ENCODE data around the gene FAM171A1. TPM values are rescaled to one million over a fixed set of nuclear protein-coding genes. Genes with fewer than 3 reads are reported as not detected.

FAM171A1 gene
- polyA plus RNA-seq, 1 of the 3 experiments (the other 2 are of a cell fraction), result 26.3 TPM

GRCh38 chr10:15379078-15379477, 8.0 kb upstream of the FAM171A1 start:
- 78% methylated on average over 5 of the region's 5 CpGs for WGBS (ENCODE audit: low lambda C conversion rate)
- Histone ChIP-seq H3K79me2 (ENCODE audit: insufficient read depth) (no peaks in the 10 kb centered on the region), H3K9me3 (no peaks in the 10 kb centered on the region), H3K27ac (ENCODE audit: low read depth in 2 of 2, low read length in 1 of 2) (no peak overlapping the region), H3K4me1 (ENCODE audit: control insufficient read depth in 1 of 2, insufficient read depth in 2 of 2, low read depth in 1 of 2, low read length in 1 of 2) (no peaks in the 10 kb centered on the region), H4K20me1 (ENCODE audit: insufficient read depth) (no peaks in the 10 kb centered on the region), H3K36me3 (replicated peaks in 1 of 2; ENCODE audit: control insufficient read depth in 1 of 2, insufficient read depth in 2 of 2, low read length in 1 of 2) (no peaks in the 10 kb centered on the region), H3K4me2 (no peak overlapping the region), H3F3A (replicated peaks; ENCODE audit: insufficient read depth) (no peaks in the 10 kb centered on the region), H3K27me3 (ENCODE audit: insufficient read depth) (no peaks in the 10 kb centered on the region), H3K9me2 (no peaks in the 10 kb centered on the region), H3K4me3 (ENCODE audit: low read depth in 2 of 2, low read length in 1 of 2) (no peak overlapping the region), H3K9ac (no peak overlapping the region), H2AFZ (ENCODE audit: low read depth) (no peak overlapping the region)
- TF ChIP-seq USF1 (IDR thresholded peaks at IDR 0.05; ENCODE audit: borderline replicate concordance, low read depth) (no peak), GATA2 (CRISPR knock-in tag; IDR thresholded peaks at IDR 0.05) (no peak), YY1 (IDR thresholded peaks at IDR 0.05; ENCODE audit: low read depth) (no peak), TEAD4 (IDR thresholded peaks at IDR 0.05; ENCODE audit: borderline replicate concordance, insufficient read depth) (no peak), CTCF (IDR thresholded peaks at IDR 0.05) (no peak), MAX (IDR thresholded peaks at IDR 0.05; ENCODE audit: low read depth) (no peak), SMC3 (IDR thresholded peaks at IDR 0.05; ENCODE audit: low read depth, low read length) (no peak), FOXJ3 (CRISPR knock-in tag; IDR thresholded peaks at IDR 0.05) (no peak), POLR2AphosphoS5 (IDR thresholded peaks at IDR 0.05; ENCODE audit: low read depth, low read length) (no peak)
- DNase-seq, result no peak
- ChIA-PET POLR2A (no interaction called here), CTCF (interaction anchor here (1.2 kb wide), 1 partner anchor 10 kb away, joined by 3 read pairs; no protein-coding TSS in a partner anchor)

- Histone ChIP-seq H3K4me1 (ENCODE audit: control insufficient read depth in 1 of 2, insufficient read depth in 2 of 2, low read depth in 1 of 2, low read length in 1 of 2) (no peaks in the 10 kb centered on the region), H3K36me3 (replicated peaks in 1 of 2; ENCODE audit: control insufficient read depth in 1 of 2, insufficient read depth in 2 of 2, low read length in 1 of 2) (no peaks in the 10 kb centered on the region), H3K9ac (no peak overlapping the region), H3K27ac (ENCODE audit: low read depth in 2 of 2, low read length in 1 of 2) (no peak overlapping the region), H2AFZ (ENCODE audit: low read depth) (no peak overlapping the region), H3K79me2 (ENCODE audit: insufficient read depth) (no peaks in the 10 kb centered on the region), H3K9me3 (no peaks in the 10 kb centered on the region), H3F3A (replicated peaks; ENCODE audit: insufficient read depth) (no peaks in the 10 kb centered on the region), H3K9me2 (no peaks in the 10 kb centered on the region), H3K4me3 (ENCODE audit: low read depth in 2 of 2, low read length in 1 of 2) (no peak overlapping the region), H3K27me3 (ENCODE audit: insufficient read depth) (no peaks in the 10 kb centered on the region), H3K4me2 (no peak overlapping the region), H4K20me1 (ENCODE audit: insufficient read depth) (no peaks in the 10 kb centered on the region)
- TF ChIP-seq RAD21 (IDR thresholded peaks at IDR 0.05; ENCODE audit: low read length), result no peak
- no peak for TF ChIP-seq RXRA (IDR thresholded peaks at IDR 0.05; ENCODE audit: borderline replicate concordance, low read depth)
- TF ChIP-seq FOXM1 (IDR thresholded peaks at IDR 0.05; ENCODE audit: low read depth), result no peak
- no peak for TF ChIP-seq CHD2 (IDR thresholded peaks at IDR 0.05; ENCODE audit: low read length, partially characterized antibody)
- no peak for TF ChIP-seq TEAD4 (IDR thresholded peaks at IDR 0.05; ENCODE audit: borderline replicate concordance, insufficient read depth)
- TF ChIP-seq CTCF (IDR thresholded peaks at IDR 0.05), result no peak
- no peak for TF ChIP-seq PBX3 (IDR thresholded peaks at IDR 0.05)
- TF ChIP-seq FOSL2 (IDR thresholded peaks at IDR 0.05; ENCODE audit: borderline replicate concordance, low read depth), result no peak
- TF ChIP-seq EP300 (IDR thresholded peaks at IDR 0.05; ENCODE audit: borderline replicate concordance in 1 of 2, low read depth in 1 of 2, low read length in 1 of 2), result no peak
- TF ChIP-seq EZH2phosphoT487 (IDR thresholded peaks at IDR 0.05; ENCODE audit: borderline replicate concordance, low read depth), result no peak
- no peak for TF ChIP-seq GABPA (IDR thresholded peaks at IDR 0.05; ENCODE audit: low read depth)
- no peak for TF ChIP-seq TAF1 (IDR thresholded peaks at IDR 0.05; ENCODE audit: borderline replicate concordance, low read depth, low read length)
- TF ChIP-seq MAX (IDR thresholded peaks at IDR 0.05; ENCODE audit: low read depth), result no peak
- no peak for TF ChIP-seq NFIC (IDR thresholded peaks at IDR 0.05; ENCODE audit: borderline replicate concordance)
- no peak for DNase-seq
- ChIA-PET POLR2A (no interaction called here), CTCF (interaction anchor here (1.0 to 1.2 kb wide), 2 partner anchors 9 to 11 kb away, joined by 3 read pairs; no protein-coding TSS in a partner anchor)
- 89% methylated on average over 5 of the region's 5 CpGs for WGBS (ENCODE audit: low lambda C conversion rate)
Measured at GRCh38 chr10:15378569-15378968, 7.5 kb upstream of the FAM171A1 start.
